Right lobe of liver (tissue), 4 donors: ENCODE measurements around the gene CD209.

Experiments used
- CTCF ChIP-seq, 4 donors: fragments of 200-600 bp in 3 of 4; fragments of 450-650 bp in 1 of 4; IDR thresholded peaks; one replicate each; pipeline versions ENCODE4 v1.5.1 to v1.8.0; 2016 to 2022; ENCODE audit warnings: antibody characterized with exemption in 4 of 4, mild to moderate bottlenecking in 2 of 4
- POLR2A ChIP-seq: fragments of 450-650 bp; IDR thresholded peaks from one replicate; pipeline ENCODE4 v1.6.1; 2017; ENCODE audit warnings: antibody characterized with exemption, mild to moderate bottlenecking
- donor health status: DM: no; HTN: no; CAD: no.
- donor health status: DM: no; HTN: no; CAD: no.
- donor health status: DM: no; HTN: yes; CAD: no.

DNA sequence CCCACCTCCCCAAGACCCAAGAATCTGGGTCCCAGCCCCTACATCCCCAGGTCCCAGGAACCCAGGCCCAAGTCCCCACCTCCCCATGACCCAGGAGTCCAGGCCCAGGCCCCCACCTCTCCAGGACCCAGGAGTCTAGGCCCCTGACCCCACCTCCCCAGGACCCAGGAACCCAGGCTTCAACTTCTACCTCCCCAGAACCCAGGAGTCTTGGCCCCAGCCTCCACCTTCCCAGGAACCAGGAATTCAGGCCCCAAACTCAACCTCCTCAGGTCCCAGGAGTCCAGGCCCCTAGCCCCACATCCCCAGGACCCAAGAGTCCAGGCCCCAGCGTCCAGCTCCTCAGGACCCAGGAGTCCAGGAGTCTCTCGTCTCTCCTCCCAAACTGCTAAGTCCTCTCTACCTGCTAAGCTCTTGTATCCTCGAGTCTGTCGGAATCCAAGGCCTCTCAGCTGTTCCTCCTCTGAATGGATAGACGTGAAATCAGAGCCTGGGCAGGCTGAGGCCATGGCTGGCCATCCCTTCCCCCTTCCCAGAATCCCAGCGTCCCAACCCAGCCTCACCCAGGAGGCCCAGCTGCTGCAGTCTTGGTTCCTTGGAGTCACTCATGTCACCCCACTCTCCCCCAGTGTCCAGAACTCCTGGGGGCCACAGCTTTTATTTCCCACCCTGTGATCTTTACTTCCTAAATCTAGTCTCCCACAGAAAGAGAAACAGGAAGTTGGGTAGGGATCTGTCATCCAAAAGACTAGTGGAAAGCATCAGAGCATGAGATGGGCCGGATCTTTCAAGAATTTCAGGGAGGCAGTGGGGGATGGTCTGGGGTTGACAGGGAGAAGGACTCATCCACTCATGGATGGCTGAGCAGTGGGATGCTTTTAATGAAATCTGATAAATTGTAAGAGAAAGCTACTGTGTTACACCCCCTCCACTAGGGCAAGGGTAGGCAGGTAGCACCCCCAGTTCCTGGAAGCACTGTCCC, at the start of gene CD209:
- no peak for TF ChIP-seq CTCF (IDR thresholded peaks at IDR 0.05)
- TF ChIP-seq POLR2A, result no peak
